ENCODE data around the gene TTLL11.

Gene TTLL11

GRCh38 chr9:121833061-121833460 lies 260.0 kb downstream of the TTLL11 start:
- no peak overlapping the region for H3K9ac ChIP-seq (ENCODE audit: low read depth, low read length)
- H3K36me3 ChIP-seq (ENCODE audit: insufficient read depth, low read length): peaks cover 5% of the 10 kb centered on the region
- no peak overlapping the region for H3K4me2 ChIP-seq (ENCODE audit: low read length)
- H3K9me3 ChIP-seq (replicated peaks; ENCODE audit: low read length): no peaks in the 10 kb centered on the region
- H3K4me1 ChIP-seq (ENCODE audit: control insufficient read depth, insufficient read depth, low read length): peaks cover 7% of the 10 kb centered on the region
- H3K4me3 ChIP-seq (ENCODE audit: low read length): no peak overlapping the region
- no peaks in the 10 kb centered on the region for H3K27me3 ChIP-seq (ENCODE audit: control insufficient read depth, insufficient read depth, low read length)

DNA sequence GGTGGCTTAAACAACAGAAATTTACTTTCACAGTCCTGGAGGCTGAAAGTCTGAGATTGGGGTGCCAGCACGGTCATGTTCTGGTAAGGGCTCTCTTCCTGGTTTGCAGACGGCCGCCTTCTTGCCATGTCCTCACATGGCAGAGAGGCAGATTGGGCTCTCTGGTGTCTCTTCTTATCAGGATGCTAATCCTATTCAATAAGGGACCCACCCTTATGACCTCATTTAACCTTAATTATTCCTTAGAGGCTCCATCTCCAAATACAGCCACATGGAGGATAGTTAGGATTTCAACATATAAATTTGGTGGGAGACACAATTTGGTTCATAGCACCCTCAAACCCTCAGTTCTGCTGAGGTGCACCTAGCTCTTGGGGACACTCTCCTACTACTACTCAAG lies 261.2 kb downstream of the TTLL11 start:
- no peak overlapping the region for H3K4me3 ChIP-seq (ENCODE audit: low read length)
- H3K27me3 ChIP-seq (ENCODE audit: control insufficient read depth, insufficient read depth, low read length): no peaks in the 10 kb centered on the region
- H3K36me3 ChIP-seq (ENCODE audit: insufficient read depth, low read length): peaks cover 5% of the 10 kb centered on the region
- H3K9ac ChIP-seq (ENCODE audit: low read depth, low read length): no peak overlapping the region
- H3K4me2 ChIP-seq (ENCODE audit: low read length): no peak overlapping the region
- H3K4me1 ChIP-seq (ENCODE audit: control insufficient read depth, insufficient read depth, low read length): no peaks in the 10 kb centered on the region
- no peaks in the 10 kb centered on the region for H3K9me3 ChIP-seq (replicated peaks; ENCODE audit: low read length)

DNA sequence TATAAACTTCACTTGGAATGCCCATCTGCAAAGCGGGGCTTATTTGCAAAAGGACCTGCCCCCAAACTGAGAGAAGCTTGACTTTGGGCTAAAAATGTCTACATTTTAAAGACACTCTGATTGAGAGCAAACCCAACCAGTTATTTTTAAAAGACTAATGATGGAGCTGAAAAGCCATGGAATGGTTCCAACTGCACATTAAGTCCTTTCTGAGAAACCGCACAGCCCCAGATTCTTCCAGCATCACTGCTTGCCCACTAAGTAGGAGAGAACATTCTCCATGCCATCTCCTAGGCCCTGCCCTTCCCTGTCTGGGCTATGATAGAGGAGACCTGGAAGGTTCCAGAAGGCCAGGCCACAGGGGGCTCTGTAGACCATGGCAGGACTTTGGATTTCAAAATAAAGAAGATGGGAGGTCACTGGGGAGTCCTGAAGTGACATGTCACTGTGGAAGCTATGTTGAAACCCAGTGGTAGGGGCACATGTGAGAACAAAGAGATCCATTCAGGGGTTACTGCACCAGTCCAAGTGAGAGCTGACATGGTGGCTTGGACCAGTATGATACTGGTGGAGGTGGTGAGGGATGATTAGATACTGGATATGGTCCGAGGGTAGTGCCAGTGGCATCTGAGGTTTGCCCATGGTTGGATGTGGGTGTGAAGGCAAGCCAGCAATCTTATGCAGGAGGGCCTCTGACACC lies 262.5 kb downstream of the TTLL11 start:
- no peak overlapping the region for H3K4me3 ChIP-seq (ENCODE audit: low read length)
- H3K36me3 ChIP-seq (ENCODE audit: insufficient read depth, low read length): peaks cover 5% of the 10 kb centered on the region
- H3K4me1 ChIP-seq (ENCODE audit: control insufficient read depth, insufficient read depth, low read length): no peaks in the 10 kb centered on the region
- H3K4me2 ChIP-seq (ENCODE audit: low read length): no peak overlapping the region
- no peaks in the 10 kb centered on the region for H3K9me3 ChIP-seq (replicated peaks; ENCODE audit: low read length)
- H3K27me3 ChIP-seq (ENCODE audit: control insufficient read depth, insufficient read depth, low read length): no peaks in the 10 kb centered on the region
- H3K9ac ChIP-seq (ENCODE audit: low read depth, low read length): no peak overlapping the region

GRCh38 chr9:121827251-121827967 lies 265.7 kb downstream of the TTLL11 start:
- no peak overlapping the region for H3K9ac ChIP-seq (ENCODE audit: low read depth, low read length)
- H3K4me1 ChIP-seq (ENCODE audit: control insufficient read depth, insufficient read depth, low read length): no peaks in the 10 kb centered on the region
- H3K36me3 ChIP-seq (ENCODE audit: insufficient read depth, low read length): peaks cover 5% of the 10 kb centered on the region
- H3K27me3 ChIP-seq (ENCODE audit: control insufficient read depth, insufficient read depth, low read length): no peaks in the 10 kb centered on the region
- no peak overlapping the region for H3K4me3 ChIP-seq (ENCODE audit: low read length)
- no peaks in the 10 kb centered on the region for H3K9me3 ChIP-seq (replicated peaks; ENCODE audit: low read length)
- no peak overlapping the region for H3K4me2 ChIP-seq (ENCODE audit: low read length)

GRCh38 chr9:121826711-121827110 lies 266.4 kb downstream of the TTLL11 start:
- H3K9ac ChIP-seq (ENCODE audit: low read depth, low read length): no peak overlapping the region

DNA sequence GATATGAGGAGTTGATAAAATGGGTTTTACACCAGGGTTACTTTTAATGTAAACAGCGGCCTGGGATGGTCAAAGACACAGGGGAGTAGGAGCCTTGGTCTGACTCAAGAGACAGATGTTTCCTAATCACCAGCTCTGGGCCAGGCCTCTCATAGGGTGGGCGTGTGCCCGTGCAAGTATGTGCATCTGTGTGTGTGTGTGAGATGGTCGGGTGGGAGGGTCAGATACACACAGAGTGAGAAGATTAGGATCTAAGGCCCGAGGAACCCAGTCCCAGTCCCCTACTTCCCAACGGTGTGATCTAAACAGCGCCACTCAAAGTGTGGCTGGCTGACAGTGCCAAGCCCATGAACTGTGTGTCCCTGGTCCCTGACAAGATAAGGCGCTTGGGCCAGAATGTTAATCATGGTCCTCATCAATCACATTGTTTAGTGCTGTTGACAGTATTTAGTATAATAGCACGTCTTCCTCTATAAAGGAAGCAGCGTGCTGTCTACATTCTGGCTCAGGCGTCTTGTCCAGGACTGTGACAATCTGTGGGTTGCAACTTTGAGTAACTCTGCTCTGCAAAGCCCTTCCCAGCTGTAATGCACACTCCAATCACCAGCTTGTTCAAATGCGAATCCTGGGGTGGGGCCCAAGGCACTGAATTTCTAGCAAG lies 267.9 kb downstream of the TTLL11 start:
- Histone ChIP-seq H3K4me1 (ENCODE audit: control insufficient read depth, insufficient read depth, low read length) (peaks cover 1% of the 10 kb centered on the region), H3K4me2 (ENCODE audit: low read length) (no peak overlapping the region), H3K9me3 (replicated peaks; ENCODE audit: low read length) (no peaks in the 10 kb centered on the region), H3K4me3 (ENCODE audit: low read length) (no peak overlapping the region), H3K36me3 (ENCODE audit: insufficient read depth, low read length) (peaks cover 6% of the 10 kb centered on the region), H3K9ac (ENCODE audit: low read depth, low read length) (no peak overlapping the region), H3K27me3 (ENCODE audit: control insufficient read depth, insufficient read depth, low read length) (no peaks in the 10 kb centered on the region)

More at GRCh38 chr9:121826711-121827110, 266.4 kb downstream of the TTLL11 start:
- no peak overlapping the region for H3K4me2 ChIP-seq (ENCODE audit: low read length)
- H3K27me3 ChIP-seq (ENCODE audit: control insufficient read depth, insufficient read depth, low read length): no peaks in the 10 kb centered on the region
- no peaks in the 10 kb centered on the region for H3K4me1 ChIP-seq (ENCODE audit: control insufficient read depth, insufficient read depth, low read length)
- H3K36me3 ChIP-seq (ENCODE audit: insufficient read depth, low read length): peaks cover 10% of the 10 kb centered on the region
- H3K4me3 ChIP-seq (ENCODE audit: low read length): no peak overlapping the region
- H3K9me3 ChIP-seq (replicated peaks; ENCODE audit: low read length): no peaks in the 10 kb centered on the region

DNA sequence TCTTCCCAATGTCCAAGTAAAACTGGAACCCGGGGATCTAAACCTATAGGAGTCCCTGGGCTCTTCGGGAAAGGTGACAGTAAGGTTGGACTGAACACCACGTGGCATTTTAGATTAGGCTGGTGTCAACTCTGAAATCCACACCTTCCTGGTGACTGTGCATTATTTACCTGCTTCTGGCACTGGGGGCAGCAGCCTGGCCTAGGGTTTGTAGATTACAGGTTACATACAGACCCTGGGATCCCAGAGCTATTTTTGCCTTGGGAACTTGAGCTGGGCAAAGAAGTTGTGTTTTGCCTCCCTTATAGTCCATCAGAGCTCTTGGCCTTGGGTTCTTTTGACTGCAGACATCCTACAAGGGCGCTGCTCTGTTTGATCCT lies 268.5 kb downstream of the TTLL11 start:
- Histone ChIP-seq H3K9me3 (replicated peaks; ENCODE audit: low read length) (no peaks in the 10 kb centered on the region), H3K36me3 (ENCODE audit: insufficient read depth, low read length) (peaks cover 6% of the 10 kb centered on the region), H3K4me2 (ENCODE audit: low read length) (no peak overlapping the region)

GRCh38 chr9:121823451-121824169 lies 269.5 kb downstream of the TTLL11 start:
- Histone ChIP-seq H3K9me3 (replicated peaks; ENCODE audit: low read length) (no peaks in the 10 kb centered on the region), H3K4me1 (ENCODE audit: control insufficient read depth, insufficient read depth, low read length) (peaks cover 9% of the 10 kb centered on the region), H3K4me2 (ENCODE audit: low read length) (no peak overlapping the region), H3K9ac (ENCODE audit: low read depth, low read length) (no peak overlapping the region), H3K4me3 (ENCODE audit: low read length) (no peak overlapping the region), H3K36me3 (ENCODE audit: insufficient read depth, low read length) (peaks cover 6% of the 10 kb centered on the region), H3K27me3 (ENCODE audit: control insufficient read depth, insufficient read depth, low read length) (no peaks in the 10 kb centered on the region)

More for the DNA sequence above, 268.5 kb downstream of the TTLL11 start:
- Histone ChIP-seq H3K27me3 (ENCODE audit: control insufficient read depth, insufficient read depth, low read length) (no peaks in the 10 kb centered on the region), H3K9ac (ENCODE audit: low read depth, low read length) (no peak overlapping the region), H3K4me1 (ENCODE audit: control insufficient read depth, insufficient read depth, low read length) (peaks cover 7% of the 10 kb centered on the region), H3K4me3 (ENCODE audit: low read length) (no peak overlapping the region)

- H3K4me3 ChIP-seq (ENCODE audit: low read length): no peak overlapping the region
- peaks cover 8% of the 10 kb centered on the region for H3K36me3 ChIP-seq (ENCODE audit: insufficient read depth, low read length)
- no peaks in the 10 kb centered on the region for H3K27me3 ChIP-seq (ENCODE audit: control insufficient read depth, insufficient read depth, low read length)
- H3K4me1 ChIP-seq (ENCODE audit: control insufficient read depth, insufficient read depth, low read length): peaks cover 9% of the 10 kb centered on the region
- no peak overlapping the region for H3K4me2 ChIP-seq (ENCODE audit: low read length)
- no peaks in the 10 kb centered on the region for H3K9me3 ChIP-seq (replicated peaks; ENCODE audit: low read length)
- no peak overlapping the region for H3K9ac ChIP-seq (ENCODE audit: low read depth, low read length)
These were observed 270.7 kb downstream of the TTLL11 start for GRCh38 chr9:121822093-121823085.

- no peak overlapping the region for H3K4me3 ChIP-seq (ENCODE audit: low read length)
- peaks cover 9% of the 10 kb centered on the region for H3K4me1 ChIP-seq (ENCODE audit: control insufficient read depth, insufficient read depth, low read length)
- H3K27me3 ChIP-seq (ENCODE audit: control insufficient read depth, insufficient read depth, low read length): no peaks in the 10 kb centered on the region
- H3K4me2 ChIP-seq (ENCODE audit: low read length): no peak overlapping the region
- H3K36me3 ChIP-seq (ENCODE audit: insufficient read depth, low read length): peaks cover 8% of the 10 kb centered on the region
- H3K9ac ChIP-seq (ENCODE audit: low read depth, low read length): no peak overlapping the region
- no peaks in the 10 kb centered on the region for H3K9me3 ChIP-seq (replicated peaks; ENCODE audit: low read length)
These were observed 271.8 kb downstream of the TTLL11 start for GRCh38 chr9:121821326-121821725.
